ENCODE results near the gene RGS4. TPM values are rescaled to one million over a fixed set of nuclear protein-coding genes. Genes with fewer than 3 reads are reported as not detected.

Gene RGS4
- total and polyA plus RNA-seq, 2 experiments from 2014 or later, result 0.32 to 0.38 TPM

DNA sequence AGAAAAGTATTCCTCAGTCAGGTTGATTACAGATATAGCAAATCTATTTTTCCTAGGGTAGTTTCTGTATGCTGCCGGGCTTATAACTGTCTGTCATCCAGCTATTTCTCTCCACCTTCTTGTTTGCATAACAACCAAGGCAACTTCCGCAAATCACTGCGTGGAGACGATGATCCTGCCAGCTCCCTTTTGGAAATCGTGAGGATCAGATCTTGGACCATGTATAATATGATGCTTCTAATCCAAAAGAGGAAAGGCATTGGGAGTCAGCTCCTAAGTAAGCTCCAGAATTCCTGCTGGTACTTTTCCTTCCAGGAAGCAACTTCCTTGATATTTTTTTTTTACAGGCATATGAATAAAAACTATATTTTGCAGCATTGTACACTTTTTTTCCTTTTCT is 445 bp upstream of the RGS4 start:
- H3K4me1 ChIP-seq (ENCODE audit: insufficient read depth), result peaks cover 14% of the 10 kb centered on the region; the same call in 1 of the 2 replicates
- Mint-ChIP-seq H3K4me3 (peak overlapping the region; percentile 62), H3K36me3 (ENCODE audit: low read depth) (no peaks in the 10 kb centered on the region), H3K9me3 (no peaks in the 10 kb centered on the region), H3K4me1 (peaks cover 17% of the 10 kb centered on the region), H3K27ac (no peak overlapping the region), H3K27me3 (ENCODE audit: insufficient read depth, low read depth, poor library complexity) (peaks cover 2% of the 10 kb centered on the region)
- ATAC-seq (no peak), DNase-seq (ENCODE audit: low spot score) (no peak)
- H3F3A ChIP-seq (replicated peaks; ENCODE audit: low read depth), result no peaks in the 10 kb centered on the region
- H3K79me2 ChIP-seq (replicated peaks; ENCODE audit: insufficient read depth), result no peaks in the 10 kb centered on the region
- peak overlapping the region; percentile 12; the same call in 1 of the 2 replicates for H3K4me3 ChIP-seq
- H3K27me3 ChIP-seq (ENCODE audit: insufficient read depth), result no peaks in the 10 kb centered on the region
- no peaks in the 10 kb centered on the region for H3K9me2 ChIP-seq (ENCODE audit: insufficient read depth)
- H2AFZ ChIP-seq, result no peak overlapping the region
- peak overlapping the region; percentile 34 for H3K4me2 ChIP-seq
- no peaks in the 10 kb centered on the region for H3K36me3 ChIP-seq (ENCODE audit: insufficient read depth)
- no peak overlapping the region for H3K27ac ChIP-seq (ENCODE audit: low read depth)
- TF ChIP-seq EZH2 (IDR thresholded peaks at IDR 0.05; ENCODE audit: low read depth, unreplicated experiment), result no peak
- no peak for TF ChIP-seq STAT1 (IDR thresholded peaks at IDR 0.05; ENCODE audit: unreplicated experiment)
- TF ChIP-seq, protein P1, sequence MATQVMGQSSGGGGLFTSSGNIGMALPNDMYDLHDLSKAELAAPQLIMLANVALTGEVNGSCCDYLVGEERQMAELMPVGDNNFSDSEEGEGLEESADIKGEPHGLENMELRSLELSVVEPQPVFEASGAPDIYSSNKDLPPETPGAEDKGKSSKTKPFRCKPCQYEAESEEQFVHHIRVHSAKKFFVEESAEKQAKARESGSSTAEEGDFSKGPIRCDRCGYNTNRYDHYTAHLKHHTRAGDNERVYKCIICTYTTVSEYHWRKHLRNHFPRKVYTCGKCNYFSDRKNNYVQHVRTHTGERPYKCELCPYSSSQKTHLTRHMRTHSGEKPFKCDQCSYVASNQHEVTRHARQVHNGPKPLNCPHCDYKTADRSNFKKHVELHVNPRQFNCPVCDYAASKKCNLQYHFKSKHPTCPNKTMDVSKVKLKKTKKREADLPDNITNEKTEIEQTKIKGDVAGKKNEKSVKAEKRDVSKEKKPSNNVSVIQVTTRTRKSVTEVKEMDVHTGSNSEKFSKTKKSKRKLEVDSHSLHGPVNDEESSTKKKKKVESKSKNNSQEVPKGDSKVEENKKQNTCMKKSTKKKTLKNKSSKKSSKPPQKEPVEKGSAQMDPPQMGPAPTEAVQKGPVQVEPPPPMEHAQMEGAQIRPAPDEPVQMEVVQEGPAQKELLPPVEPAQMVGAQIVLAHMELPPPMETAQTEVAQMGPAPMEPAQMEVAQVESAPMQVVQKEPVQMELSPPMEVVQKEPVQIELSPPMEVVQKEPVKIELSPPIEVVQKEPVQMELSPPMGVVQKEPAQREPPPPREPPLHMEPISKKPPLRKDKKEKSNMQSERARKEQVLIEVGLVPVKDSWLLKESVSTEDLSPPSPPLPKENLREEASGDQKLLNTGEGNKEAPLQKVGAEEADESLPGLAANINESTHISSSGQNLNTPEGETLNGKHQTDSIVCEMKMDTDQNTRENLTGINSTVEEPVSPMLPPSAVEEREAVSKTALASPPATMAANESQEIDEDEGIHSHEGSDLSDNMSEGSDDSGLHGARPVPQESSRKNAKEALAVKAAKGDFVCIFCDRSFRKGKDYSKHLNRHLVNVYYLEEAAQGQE (IDR thresholded peaks at IDR 0.05; ENCODE audit: unreplicated experiment), result no peak
- TF ChIP-seq NANOG (IDR thresholded peaks at IDR 0.05; ENCODE audit: borderline replicate concordance), result no peak
- TF ChIP-seq ZNF331 (CRISPR knock-in tag; IDR thresholded peaks at IDR 0.05; ENCODE audit: low read depth), result no peak
- TF ChIP-seq, protein P2, sequence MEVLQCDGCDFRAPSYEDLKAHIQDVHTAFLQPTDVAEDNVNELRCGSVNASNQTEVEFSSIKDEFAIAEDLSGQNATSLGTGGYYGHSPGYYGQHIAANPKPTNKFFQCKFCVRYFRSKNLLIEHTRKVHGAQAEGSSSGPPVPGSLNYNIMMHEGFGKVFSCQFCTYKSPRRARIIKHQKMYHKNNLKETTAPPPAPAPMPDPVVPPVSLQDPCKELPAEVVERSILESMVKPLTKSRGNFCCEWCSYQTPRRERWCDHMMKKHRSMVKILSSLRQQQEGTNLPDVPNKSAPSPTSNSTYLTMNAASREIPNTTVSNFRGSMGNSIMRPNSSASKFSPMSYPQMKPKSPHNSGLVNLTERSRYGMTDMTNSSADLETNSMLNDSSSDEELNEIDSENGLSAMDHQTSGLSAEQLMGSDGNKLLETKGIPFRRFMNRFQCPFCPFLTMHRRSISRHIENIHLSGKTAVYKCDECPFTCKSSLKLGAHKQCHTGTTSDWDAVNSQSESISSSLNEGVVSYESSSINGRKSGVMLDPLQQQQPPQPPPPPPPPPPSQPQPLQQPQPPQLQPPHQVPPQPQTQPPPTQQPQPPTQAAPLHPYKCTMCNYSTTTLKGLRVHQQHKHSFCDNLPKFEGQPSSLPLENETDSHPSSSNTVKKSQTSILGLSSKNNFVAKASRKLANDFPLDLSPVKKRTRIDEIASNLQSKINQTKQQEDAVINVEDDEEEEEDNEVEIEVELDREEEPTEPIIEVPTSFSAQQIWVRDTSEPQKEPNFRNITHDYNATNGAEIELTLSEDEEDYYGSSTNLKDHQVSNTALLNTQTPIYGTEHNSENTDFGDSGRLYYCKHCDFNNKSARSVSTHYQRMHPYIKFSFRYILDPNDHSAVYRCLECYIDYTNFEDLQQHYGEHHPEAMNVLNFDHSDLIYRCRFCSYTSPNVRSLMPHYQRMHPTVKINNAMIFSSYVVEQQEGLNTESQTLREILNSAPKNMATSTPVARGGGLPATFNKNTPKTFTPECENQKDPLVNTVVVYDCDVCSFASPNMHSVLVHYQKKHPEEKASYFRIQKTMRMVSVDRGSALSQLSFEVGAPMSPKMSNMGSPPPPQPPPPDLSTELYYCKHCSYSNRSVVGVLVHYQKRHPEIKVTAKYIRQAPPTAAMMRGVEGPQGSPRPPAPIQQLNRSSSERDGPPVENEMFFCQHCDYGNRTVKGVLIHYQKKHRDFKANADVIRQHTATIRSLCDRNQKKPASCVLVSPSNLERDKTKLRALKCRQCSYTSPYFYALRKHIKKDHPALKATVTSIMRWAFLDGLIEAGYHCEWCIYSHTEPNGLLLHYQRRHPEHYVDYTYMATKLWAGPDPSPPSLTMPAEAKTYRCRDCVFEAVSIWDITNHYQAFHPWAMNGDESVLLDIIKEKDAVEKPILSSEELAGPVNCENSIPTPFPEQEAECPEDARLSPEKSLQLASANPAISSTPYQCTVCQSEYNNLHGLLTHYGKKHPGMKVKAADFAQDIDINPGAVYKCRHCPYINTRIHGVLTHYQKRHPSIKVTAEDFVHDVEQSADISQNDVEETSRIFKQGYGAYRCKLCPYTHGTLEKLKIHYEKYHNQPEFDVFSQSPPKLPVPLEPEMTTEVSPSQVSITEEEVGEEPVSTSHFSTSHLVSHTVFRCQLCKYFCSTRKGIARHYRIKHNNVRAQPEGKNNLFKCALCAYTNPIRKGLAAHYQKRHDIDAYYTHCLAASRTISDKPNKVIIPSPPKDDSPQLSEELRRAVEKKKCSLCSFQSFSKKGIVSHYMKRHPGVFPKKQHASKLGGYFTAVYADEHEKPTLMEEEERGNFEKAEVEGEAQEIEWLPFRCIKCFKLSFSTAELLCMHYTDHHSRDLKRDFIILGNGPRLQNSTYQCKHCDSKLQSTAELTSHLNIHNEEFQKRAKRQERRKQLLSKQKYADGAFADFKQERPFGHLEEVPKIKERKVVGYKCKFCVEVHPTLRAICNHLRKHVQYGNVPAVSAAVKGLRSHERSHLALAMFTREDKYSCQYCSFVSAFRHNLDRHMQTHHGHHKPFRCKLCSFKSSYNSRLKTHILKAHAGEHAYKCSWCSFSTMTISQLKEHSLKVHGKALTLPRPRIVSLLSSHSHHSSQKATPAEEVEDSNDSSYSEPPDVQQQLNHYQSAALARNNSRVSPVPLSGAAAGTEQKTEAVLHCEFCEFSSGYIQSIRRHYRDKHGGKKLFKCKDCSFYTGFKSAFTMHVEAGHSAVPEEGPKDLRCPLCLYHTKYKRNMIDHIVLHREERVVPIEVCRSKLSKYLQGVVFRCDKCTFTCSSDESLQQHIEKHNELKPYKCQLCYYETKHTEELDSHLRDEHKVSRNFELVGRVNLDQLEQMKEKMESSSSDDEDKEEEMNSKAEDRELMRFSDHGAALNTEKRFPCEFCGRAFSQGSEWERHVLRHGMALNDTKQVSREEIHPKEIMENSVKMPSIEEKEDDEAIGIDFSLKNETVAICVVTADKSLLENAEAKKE (CRISPR knock-in tag; IDR thresholded peaks at IDR 0.05), result no peak
- no peak for TF ChIP-seq EZH2phosphoT487 (IDR thresholded peaks at IDR 0.05; ENCODE audit: unreplicated experiment)
- no peak for TF ChIP-seq ZNF114 (CRISPR knock-in tag; IDR thresholded peaks at IDR 0.05)
- TF ChIP-seq, protein P3, sequence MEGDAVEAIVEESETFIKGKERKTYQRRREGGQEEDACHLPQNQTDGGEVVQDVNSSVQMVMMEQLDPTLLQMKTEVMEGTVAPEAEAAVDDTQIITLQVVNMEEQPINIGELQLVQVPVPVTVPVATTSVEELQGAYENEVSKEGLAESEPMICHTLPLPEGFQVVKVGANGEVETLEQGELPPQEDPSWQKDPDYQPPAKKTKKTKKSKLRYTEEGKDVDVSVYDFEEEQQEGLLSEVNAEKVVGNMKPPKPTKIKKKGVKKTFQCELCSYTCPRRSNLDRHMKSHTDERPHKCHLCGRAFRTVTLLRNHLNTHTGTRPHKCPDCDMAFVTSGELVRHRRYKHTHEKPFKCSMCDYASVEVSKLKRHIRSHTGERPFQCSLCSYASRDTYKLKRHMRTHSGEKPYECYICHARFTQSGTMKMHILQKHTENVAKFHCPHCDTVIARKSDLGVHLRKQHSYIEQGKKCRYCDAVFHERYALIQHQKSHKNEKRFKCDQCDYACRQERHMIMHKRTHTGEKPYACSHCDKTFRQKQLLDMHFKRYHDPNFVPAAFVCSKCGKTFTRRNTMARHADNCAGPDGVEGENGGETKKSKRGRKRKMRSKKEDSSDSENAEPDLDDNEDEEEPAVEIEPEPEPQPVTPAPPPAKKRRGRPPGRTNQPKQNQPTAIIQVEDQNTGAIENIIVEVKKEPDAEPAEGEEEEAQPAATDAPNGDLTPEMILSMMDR (conservative IDR thresholded peaks at IDR 0.05; ENCODE audit: low read depth in 2 of 2), result no peak
- TF ChIP-seq, protein P4, sequence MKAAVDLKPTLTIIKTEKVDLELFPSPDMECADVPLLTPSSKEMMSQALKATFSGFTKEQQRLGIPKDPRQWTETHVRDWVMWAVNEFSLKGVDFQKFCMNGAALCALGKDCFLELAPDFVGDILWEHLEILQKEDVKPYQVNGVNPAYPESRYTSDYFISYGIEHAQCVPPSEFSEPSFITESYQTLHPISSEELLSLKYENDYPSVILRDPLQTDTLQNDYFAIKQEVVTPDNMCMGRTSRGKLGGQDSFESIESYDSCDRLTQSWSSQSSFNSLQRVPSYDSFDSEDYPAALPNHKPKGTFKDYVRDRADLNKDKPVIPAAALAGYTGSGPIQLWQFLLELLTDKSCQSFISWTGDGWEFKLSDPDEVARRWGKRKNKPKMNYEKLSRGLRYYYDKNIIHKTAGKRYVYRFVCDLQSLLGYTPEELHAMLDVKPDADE (IDR thresholded peaks at IDR 0.05), result no peak
- TF ChIP-seq POLR2AphosphoS5 (IDR thresholded peaks at IDR 0.05; ENCODE audit: low read depth), result no peak
- TF ChIP-seq JUNB (IDR thresholded peaks at IDR 0.05; ENCODE audit: unreplicated experiment), result no peak
- no peaks in the 10 kb centered on the region for H4K20me1 ChIP-seq (replicated peaks; ENCODE audit: insufficient read depth)

Measured in GM23338 (cell line).